Heart left ventricle (tissue), 16 donors: ENCODE results near the gene MRPL40. TPM values are rescaled to one million over a fixed set of nuclear protein-coding genes. Genes with fewer than 3 reads are reported as not detected.

Experiments used
- ATAC-seq, 4 donors: fragments of 200-7000 bp; cut with Tn5 transposase; one replicate each; pipeline ENCODE4 v1.9.1; 2020 to 2022; ENCODE audit warnings: moderate library complexity in 4 of 4, mild to moderate bottlenecking in 3 of 4, moderate number of reproducible peaks in 1 of 4
- DNase-seq, 5 donors: peaks; one replicate each; pipeline ENCODE4 v3.0.0-alpha.2; 2020
- H3K27ac ChIP-seq, 12 donors: fragments of 200-600 bp; sonication (generic) in 4 of 12; one replicate each; pipeline versions ENCODE4 v1.5.0 to v1.8.0; 2016 to 2022; ENCODE audit warnings: mild to moderate bottlenecking in 2 of 12
- H3K27me3 ChIP-seq, 9 donors: fragments of 200-600 bp; sonication (generic) in 2 of 9; one replicate each; pipeline versions ENCODE4 v1.5.1 to v1.8.0; 2016 to 2022; ENCODE audit warnings: mild to moderate bottlenecking in 3 of 9
- H3K36me3 ChIP-seq, 9 donors: fragments of 200-600 bp; sonication (generic) in 2 of 9; one replicate each; pipeline versions ENCODE4 v1.5.0 to v1.8.0; 2018 to 2022; ENCODE audit warnings: mild to moderate bottlenecking in 2 of 9
- H3K4me1 ChIP-seq, 12 donors: fragments of 200-600 bp; sonication (generic) in 4 of 12; one replicate each; pipeline versions ENCODE4 v1.5.0 to v1.8.0; 2016 to 2022; ENCODE audit warnings: mild to moderate bottlenecking in 3 of 12
- H3K4me3 ChIP-seq, 12 donors: fragments of 200-600 bp; sonication (generic) in 4 of 12; one replicate each; pipeline versions ENCODE4 v1.5.0 to v1.8.0; 2017 to 2022; ENCODE audit warnings: mild to moderate bottlenecking in 9 of 12, moderate library complexity in 4 of 12
- H3K9me3 ChIP-seq, 12 donors: fragments of 200-600 bp; sonication (generic) in 4 of 12; one replicate each; pipeline versions ENCODE4 v1.5.0 to v1.8.0; 2016 to 2022; ENCODE audit warnings: mild to moderate bottlenecking in 1 of 12
- POLR2A ChIP-seq, 2 donors: fragments of 450-650 bp; IDR thresholded peaks; one replicate each; pipeline ENCODE4 v1.6.1; 2017; ENCODE audit warnings: antibody characterized with exemption in 2 of 2, mild to moderate bottlenecking in 2 of 2, moderate library complexity in 2 of 2
- WGBS, 4 donors: extraction: QIAGEN DNeasy Blood & Tissue Kit in 2 of 4; methylation state at CpG; one replicate each; pipeline versions ENCODE4 v1.1.5 to v1.1.7; 2013 to 2018; 5-methylcytosine and 5-hydroxymethylcytosine counted together
- intact Hi-C, 10 donors: fragments of 100-400 bp; cut with DNase I; formaldehyde crosslinking; loops; one replicate each; pipeline versions ENCODE4 v1.11.1 to v1.14.2; 2022
- polyA plus RNA-seq, 2 donors: library from polyadenylated mRNA; stranded (reverse); fragments of 200-250 nt; gene quantifications; one replicate each; pipeline ENCODE4 v1.2.3, GENCODE V29; 2013
- total RNA-seq, 9 donors: library from RNA; depleted of rRNA in 2 of 9; stranded (reverse); fragments of >200 nt in 2 of 9; fragmentation: NEBNext Ultra II Directional in 3 of 9; extraction: Animal tissue kit (Norgen Biotek cat#: 25700) in 3 of 9; gene quantifications; one replicate each; pipeline versions ENCODE4 v1.1.0 to v1.2.4, GENCODE V29; 2016 to 2023
- TF ChIP-seq, protein P1 (sequence below), 12 donors: fragments of 200-600 bp; sonication (generic) in 4 of 12; IDR thresholded peaks; one replicate each; pipeline versions ENCODE4 v1.5.0 to v1.8.0; 2018 to 2022; ENCODE audit warnings: antibody characterized with exemption in 12 of 12, mild to moderate bottlenecking in 5 of 12
- donor health status: ischemic (EF 13 %, LVEDD 7.1; RV severe dilation, severe dysfunction).
- donor health status: healthy with polysubstance abuse.
- donor health status: DM: no; HTN: yes; CAD: no.
- donor health status: DM: no; HTN: no; CAD: no.
- donor health status: ischemic (EF 25% LVEDD 6.9; RV normal size, moderate dysfunction).
- donor health status: ischemic (EF 25% LVEDD 5.7; RV mildly dilated, moderate dysfunction).
- donor health status: healthy.
- donor health status: DM: yes; HTN: yes; CAD: no.
- donor health status: ischemic (EF 35%, LVEDD 5.7; RV mildly dilated, moderate dysfunction).
- donor health status: nonischemic (EF 11% LVEDD 7.7; RV severe dilation, severe dysfunction).
- donor health status: DM: yes; HTN: yes; CAD: no.
- donor health status: PGD.
- donor health status: ischemic (EF 29% LVEDD 5.4; RV normal size, mild dysfunction).
- donor health status: nonischemic (EF 23%, LVEDD 6.1; RV moderate dilation, normal function).

Gene MRPL40
- total and polyA plus RNA-seq, 11 donors = 39.9 to 119 (median 54.2) TPM

GRCh38 chr22:19412923-19413322 lies 19.4 kb upstream of the MRPL40 start:
- H3K4me1 ChIP-seq = peaks cover 0 to 36% (median 13%) of the 10 kb centered on the region in 12 donors
- ATAC-seq (no peak), DNase-seq (no peak)
- intact Hi-C loops = no loop called here
- H3K4me3 ChIP-seq = no peak overlapping the region
- H3K9me3 ChIP-seq = no peaks in the 10 kb centered on the region
- no peaks in the 10 kb centered on the region for H3K27me3 ChIP-seq
- 88 to 95% (median 89%) methylated on average over 4 of the region's 4 CpGs for WGBS, 4 donors
- TF ChIP-seq, protein P1, sequence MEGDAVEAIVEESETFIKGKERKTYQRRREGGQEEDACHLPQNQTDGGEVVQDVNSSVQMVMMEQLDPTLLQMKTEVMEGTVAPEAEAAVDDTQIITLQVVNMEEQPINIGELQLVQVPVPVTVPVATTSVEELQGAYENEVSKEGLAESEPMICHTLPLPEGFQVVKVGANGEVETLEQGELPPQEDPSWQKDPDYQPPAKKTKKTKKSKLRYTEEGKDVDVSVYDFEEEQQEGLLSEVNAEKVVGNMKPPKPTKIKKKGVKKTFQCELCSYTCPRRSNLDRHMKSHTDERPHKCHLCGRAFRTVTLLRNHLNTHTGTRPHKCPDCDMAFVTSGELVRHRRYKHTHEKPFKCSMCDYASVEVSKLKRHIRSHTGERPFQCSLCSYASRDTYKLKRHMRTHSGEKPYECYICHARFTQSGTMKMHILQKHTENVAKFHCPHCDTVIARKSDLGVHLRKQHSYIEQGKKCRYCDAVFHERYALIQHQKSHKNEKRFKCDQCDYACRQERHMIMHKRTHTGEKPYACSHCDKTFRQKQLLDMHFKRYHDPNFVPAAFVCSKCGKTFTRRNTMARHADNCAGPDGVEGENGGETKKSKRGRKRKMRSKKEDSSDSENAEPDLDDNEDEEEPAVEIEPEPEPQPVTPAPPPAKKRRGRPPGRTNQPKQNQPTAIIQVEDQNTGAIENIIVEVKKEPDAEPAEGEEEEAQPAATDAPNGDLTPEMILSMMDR (IDR thresholded peaks at IDR 0.05) = no peak
- TF ChIP-seq POLR2A (IDR thresholded peaks at IDR 0.05) = no peak
- H3K27ac ChIP-seq = no peak overlapping the region
- H3K36me3 ChIP-seq = peaks cover 0 to 33% (median 20%) of the 10 kb centered on the region in 9 donors

DNA sequence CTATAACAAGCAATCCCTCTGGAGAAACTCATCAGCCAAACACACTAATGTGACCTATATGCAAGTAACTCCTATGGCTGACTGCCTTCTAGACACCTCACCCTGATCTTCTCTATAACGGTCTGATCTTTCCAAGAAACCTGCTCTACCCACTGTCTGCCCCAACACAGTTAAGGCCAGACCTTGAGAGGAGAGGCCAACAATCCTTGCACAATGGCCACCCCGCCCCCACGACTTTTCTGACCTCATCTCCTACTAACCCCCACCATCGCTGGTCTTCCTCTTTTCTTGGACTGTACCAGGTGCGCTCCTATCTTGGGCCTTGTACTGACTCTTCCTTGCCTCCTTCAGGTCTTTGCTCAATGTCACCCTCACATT lies 13.3 kb upstream of the MRPL40 start:
- no peaks in the 10 kb centered on the region for H3K27me3 ChIP-seq
- H3K4me3 ChIP-seq = no peak overlapping the region
- WGBS, 4 donors = 79 to 83% (median 81%) methylated on average over 5 of the region's 5 CpGs
- H3K9me3 ChIP-seq = no peaks in the 10 kb centered on the region
- TF ChIP-seq, protein P1 (IDR thresholded peaks at IDR 0.05) = no peak
- no peak for TF ChIP-seq POLR2A (IDR thresholded peaks at IDR 0.05)
- ATAC-seq (peak in 2 of 4 donors; percentile 36 to 46), DNase-seq (no peak)
- no peaks in the 10 kb centered on the region for H3K36me3 ChIP-seq
- intact Hi-C loops = no loop called here
- H3K27ac ChIP-seq = peak overlapping the region in 2 of 12 donors; percentile 22 to 60
- H3K4me1 ChIP-seq = peaks cover 0 to 36% (median 18%) of the 10 kb centered on the region in 12 donors

DNA sequence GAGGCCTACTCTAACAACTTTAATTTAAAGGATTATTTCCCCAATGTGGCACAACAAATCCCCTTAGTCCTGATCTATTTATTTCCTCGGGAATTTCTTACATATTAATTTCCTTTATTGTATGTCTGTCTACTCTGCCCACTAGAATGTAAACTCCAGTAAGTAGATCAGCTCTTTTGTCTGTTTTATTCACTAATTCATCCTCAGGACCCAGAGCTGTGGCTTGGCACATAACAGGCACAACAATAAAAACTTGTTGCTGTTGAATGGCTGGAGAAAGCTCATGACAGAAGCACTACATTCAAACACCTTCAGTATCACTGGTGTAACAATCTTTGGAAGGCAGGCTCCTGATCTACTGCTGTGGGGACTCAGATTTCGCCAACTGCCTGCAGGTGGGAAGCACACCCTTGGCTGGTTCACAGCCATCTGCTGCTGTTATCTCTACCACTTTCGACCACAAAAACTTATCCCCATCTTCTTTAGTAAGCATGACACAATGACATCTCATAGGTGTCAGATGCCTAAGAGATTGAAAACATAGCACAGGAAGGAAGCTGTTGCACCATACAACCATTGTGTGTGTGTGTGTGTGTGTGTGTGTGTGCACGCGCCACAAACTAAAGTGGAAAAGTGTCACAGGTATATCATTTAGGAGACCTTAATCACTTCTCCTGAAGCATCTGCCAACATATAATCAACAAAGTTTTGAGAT lies 12.7 kb upstream of the MRPL40 start:
- Histone ChIP-seq H3K4me1 (peaks cover 0 to 41% (median 18%) of the 10 kb centered on the region in 12 donors), H3K36me3 (no peaks in the 10 kb centered on the region), H3K4me3 (no peak overlapping the region), H3K27ac (peak overlapping the region in 2 of 12 donors; percentile 22 to 60), H3K27me3 (no peaks in the 10 kb centered on the region), H3K9me3 (no peaks in the 10 kb centered on the region)
- peak in 1 of 4 donors; percentile 55 for ATAC-seq
- DNase-seq = no peak
- TF ChIP-seq POLR2A (IDR thresholded peaks at IDR 0.05) = no peak
- TF ChIP-seq, protein P1 (IDR thresholded peaks at IDR 0.05) = no peak
- WGBS, 4 donors = 51 to 73% (median 68%) methylated on average over 5 of the region's 5 CpGs
- intact Hi-C loops = no loop called here

- no peaks in the 10 kb centered on the region for H3K27me3 ChIP-seq
- no peaks in the 10 kb centered on the region for H3K9me3 ChIP-seq
- TF ChIP-seq, protein P1 (IDR thresholded peaks at IDR 0.05) = no peak
- H3K36me3 ChIP-seq = no peaks in the 10 kb centered on the region
- no peak overlapping the region for H3K4me3 ChIP-seq
- DNase-seq (no peak), ATAC-seq (no peak)
- intact Hi-C loops = no loop called here
- peaks cover 0 to 45% (median 18%) of the 10 kb centered on the region in 12 donors for H3K4me1 ChIP-seq
- WGBS, 4 donors = 89 to 98% (median 93%) methylated on average over 6 of the region's 6 CpGs
- no peak overlapping the region for H3K27ac ChIP-seq
These were observed 12.0 kb upstream of the MRPL40 start for GRCh38 chr22:19420321-19420720.
